Measurements from ENCODE around the gene CALU. TPM values are rescaled to one million over a fixed set of nuclear protein-coding genes. Genes with fewer than 3 reads are reported as not detected.

CALU gene
- polyA plus RNA-seq, 1 donor from 2014 or later = 38.1 TPM

GRCh38 chr7:128708235-128708634, 30.9 kb upstream of the CALU start:
- Histone ChIP-seq H3K36me3 (ENCODE audit: insufficient read depth, low read length) (no peaks in the 10 kb centered on the region), H3K27ac (ENCODE audit: low read length) (no peak overlapping the region), H3K9me2 (ENCODE audit: insufficient read depth, low read length) (no peaks in the 10 kb centered on the region), H3K79me2 (replicated peaks; ENCODE audit: insufficient read depth, low read length) (no peaks in the 10 kb centered on the region), H3K4me2 (ENCODE audit: low read length) (no peak overlapping the region), H3K27me3 (ENCODE audit: insufficient read depth, low read depth, low read length) (no peaks in the 10 kb centered on the region), H4K20me1 (ENCODE audit: insufficient read depth) (no peaks in the 10 kb centered on the region), H3F3A (ENCODE audit: insufficient read depth, low read length, poor library complexity, severe bottlenecking) (no peaks in the 10 kb centered on the region), H3K9ac (ENCODE audit: low read length) (no peak overlapping the region), H3K4me3 (ENCODE audit: low read length) (no peak overlapping the region), H3K9me3 (ENCODE audit: low read length) (no peaks in the 10 kb centered on the region), H2AFZ (ENCODE audit: low read depth, low read length) (no peak overlapping the region)
- no peak for TF ChIP-seq RAD21 (conservative IDR thresholded peaks at IDR 0.05)
- no peak for TF ChIP-seq MXI1 (conservative IDR thresholded peaks at IDR 0.05; ENCODE audit: poor library complexity, severe bottlenecking)
- TF ChIP-seq REST (IDR thresholded peaks at IDR 0.05; ENCODE audit: borderline replicate concordance) = no peak
- no peak for TF ChIP-seq TAF1 (IDR thresholded peaks at IDR 0.05; ENCODE audit: low read depth)
- no peak for TF ChIP-seq EP300 (conservative IDR thresholded peaks at IDR 0.05; ENCODE audit: poor library complexity, severe bottlenecking)
- no peak for TF ChIP-seq CTCF (IDR thresholded peaks at IDR 0.05; ENCODE audit: poor library complexity, severe bottlenecking)
- no peak for TF ChIP-seq POLR2AphosphoS5 (IDR thresholded peaks at IDR 0.05)
- TF ChIP-seq EZH2 (IDR thresholded peaks at IDR 0.05; ENCODE audit: borderline replicate concordance, insufficient read depth, low read length, poor library complexity, severe bottlenecking) = no peak
- TF ChIP-seq SMC3 (conservative IDR thresholded peaks at IDR 0.05; ENCODE audit: poor library complexity) = no peak

GRCh38 chr7:128708824-128709223, 30.3 kb upstream of the CALU start:
- Histone ChIP-seq H3K36me3 (ENCODE audit: insufficient read depth, low read length) (no peaks in the 10 kb centered on the region), H4K20me1 (ENCODE audit: insufficient read depth) (no peaks in the 10 kb centered on the region), H3K9ac (ENCODE audit: low read length) (no peak overlapping the region), H3K9me3 (ENCODE audit: low read length) (no peaks in the 10 kb centered on the region), H3K4me2 (ENCODE audit: low read length) (no peak overlapping the region), H3F3A (ENCODE audit: insufficient read depth, low read length, poor library complexity, severe bottlenecking) (no peaks in the 10 kb centered on the region), H2AFZ (ENCODE audit: low read depth, low read length) (no peak overlapping the region), H3K4me3 (ENCODE audit: low read length) (no peak overlapping the region), H3K27me3 (ENCODE audit: insufficient read depth, low read depth, low read length) (no peaks in the 10 kb centered on the region), H3K27ac (ENCODE audit: low read length) (no peak overlapping the region), H3K79me2 (replicated peaks; ENCODE audit: insufficient read depth, low read length) (no peaks in the 10 kb centered on the region), H3K9me2 (ENCODE audit: insufficient read depth, low read length) (no peaks in the 10 kb centered on the region)
- no peak for TF ChIP-seq EP300 (conservative IDR thresholded peaks at IDR 0.05; ENCODE audit: poor library complexity, severe bottlenecking)
- no peak for TF ChIP-seq SMC3 (conservative IDR thresholded peaks at IDR 0.05; ENCODE audit: poor library complexity)
- TF ChIP-seq TAF1 (IDR thresholded peaks at IDR 0.05; ENCODE audit: low read depth) = no peak
- TF ChIP-seq CTCF (IDR thresholded peaks at IDR 0.05; ENCODE audit: poor library complexity, severe bottlenecking) = no peak
- TF ChIP-seq RAD21 (conservative IDR thresholded peaks at IDR 0.05) = no peak
- no peak for TF ChIP-seq POLR2AphosphoS5 (IDR thresholded peaks at IDR 0.05)
- TF ChIP-seq EZH2 (IDR thresholded peaks at IDR 0.05; ENCODE audit: borderline replicate concordance, insufficient read depth, low read length, poor library complexity, severe bottlenecking) = no peak
- TF ChIP-seq REST (IDR thresholded peaks at IDR 0.05; ENCODE audit: borderline replicate concordance) = no peak
- no peak for TF ChIP-seq MXI1 (conservative IDR thresholded peaks at IDR 0.05; ENCODE audit: poor library complexity, severe bottlenecking)
